Neural cell (in vitro differentiated cells): Measurements from ENCODE around the gene C1orf226.

Experiments
- EZH2 ChIP-seq: fragments of 200-600, 300-800 bp; shearing (Covaris generic), sonication (generic); IDR thresholded peaks from 2 replicates; pipeline ENCODE4 v1.6.1; 2014; ENCODE audit warnings: antibody characterized with exemption, low read length, borderline replicate concordance, mild to moderate bottlenecking; ENCODE audit not compliant: insufficient read depth, poor library complexity, severe bottlenecking
- POLR2AphosphoS5 ChIP-seq: IDR thresholded peaks from 2 replicates; pipeline ENCODE4 v1.6.1; 2012
- SMC3 ChIP-seq: fragments of 450-650 bp; conservative IDR thresholded peaks from 2 replicates; pipeline ENCODE4 v1.6.1; 2014; ENCODE audit warnings: antibody characterized with exemption, mild to moderate bottlenecking, moderate library complexity; ENCODE audit not compliant: poor library complexity
- TAF1 ChIP-seq: IDR thresholded peaks from 2 replicates; pipeline ENCODE4 v1.6.1; 2012; ENCODE audit warnings: low read depth
- TF ChIP-seq, protein P1 (sequence below): fragments of 450-650 bp; IDR thresholded peaks from 2 replicates; pipeline ENCODE4 v1.5.1; 2014; ENCODE audit warnings: antibody characterized with exemption, mild to moderate bottlenecking, moderate library complexity; ENCODE audit not compliant: poor library complexity, severe bottlenecking
- TF ChIP-seq, protein P2 (sequence below): IDR thresholded peaks from 2 replicates; pipeline ENCODE4 v1.6.1; 2012; ENCODE audit warnings: borderline replicate concordance

DNA sequence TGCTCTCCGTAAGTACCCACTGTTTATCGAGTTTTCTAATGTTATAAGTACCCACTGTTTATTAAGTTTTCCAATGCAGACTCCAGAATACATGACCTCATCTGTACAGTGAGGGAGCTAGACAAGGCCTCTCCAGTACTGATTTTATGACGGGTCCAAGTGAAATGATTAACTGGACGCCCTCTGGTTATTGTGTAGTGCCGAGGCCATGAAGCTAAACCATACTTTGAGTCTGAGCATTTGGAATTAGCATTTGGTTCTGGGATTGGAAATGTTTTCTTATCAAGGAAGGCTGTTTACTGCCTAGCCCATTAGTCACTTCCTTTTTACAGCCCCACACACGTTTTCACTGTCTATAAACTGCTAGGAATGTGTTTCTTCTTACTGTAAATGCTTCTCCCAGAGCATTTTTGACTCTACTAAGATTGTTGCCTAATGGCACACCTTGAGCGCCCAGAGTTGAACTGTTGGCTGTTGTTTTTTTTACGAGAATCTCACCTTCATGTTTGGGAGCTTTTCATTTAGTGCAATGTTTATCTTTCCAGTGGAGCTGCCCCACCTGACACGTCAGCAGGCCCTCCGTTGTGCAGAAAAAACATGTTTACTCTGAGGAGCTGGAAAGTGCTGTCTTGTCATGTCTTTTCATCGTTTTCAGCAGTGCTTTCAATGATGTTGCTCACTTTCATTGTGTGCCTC lies 31.7 kb upstream of the C1orf226 start:
- no peak for TF ChIP-seq EZH2
- TF ChIP-seq, protein P1, sequence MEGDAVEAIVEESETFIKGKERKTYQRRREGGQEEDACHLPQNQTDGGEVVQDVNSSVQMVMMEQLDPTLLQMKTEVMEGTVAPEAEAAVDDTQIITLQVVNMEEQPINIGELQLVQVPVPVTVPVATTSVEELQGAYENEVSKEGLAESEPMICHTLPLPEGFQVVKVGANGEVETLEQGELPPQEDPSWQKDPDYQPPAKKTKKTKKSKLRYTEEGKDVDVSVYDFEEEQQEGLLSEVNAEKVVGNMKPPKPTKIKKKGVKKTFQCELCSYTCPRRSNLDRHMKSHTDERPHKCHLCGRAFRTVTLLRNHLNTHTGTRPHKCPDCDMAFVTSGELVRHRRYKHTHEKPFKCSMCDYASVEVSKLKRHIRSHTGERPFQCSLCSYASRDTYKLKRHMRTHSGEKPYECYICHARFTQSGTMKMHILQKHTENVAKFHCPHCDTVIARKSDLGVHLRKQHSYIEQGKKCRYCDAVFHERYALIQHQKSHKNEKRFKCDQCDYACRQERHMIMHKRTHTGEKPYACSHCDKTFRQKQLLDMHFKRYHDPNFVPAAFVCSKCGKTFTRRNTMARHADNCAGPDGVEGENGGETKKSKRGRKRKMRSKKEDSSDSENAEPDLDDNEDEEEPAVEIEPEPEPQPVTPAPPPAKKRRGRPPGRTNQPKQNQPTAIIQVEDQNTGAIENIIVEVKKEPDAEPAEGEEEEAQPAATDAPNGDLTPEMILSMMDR = no peak
- TF ChIP-seq POLR2AphosphoS5 = no peak
- TF ChIP-seq, protein P2, sequence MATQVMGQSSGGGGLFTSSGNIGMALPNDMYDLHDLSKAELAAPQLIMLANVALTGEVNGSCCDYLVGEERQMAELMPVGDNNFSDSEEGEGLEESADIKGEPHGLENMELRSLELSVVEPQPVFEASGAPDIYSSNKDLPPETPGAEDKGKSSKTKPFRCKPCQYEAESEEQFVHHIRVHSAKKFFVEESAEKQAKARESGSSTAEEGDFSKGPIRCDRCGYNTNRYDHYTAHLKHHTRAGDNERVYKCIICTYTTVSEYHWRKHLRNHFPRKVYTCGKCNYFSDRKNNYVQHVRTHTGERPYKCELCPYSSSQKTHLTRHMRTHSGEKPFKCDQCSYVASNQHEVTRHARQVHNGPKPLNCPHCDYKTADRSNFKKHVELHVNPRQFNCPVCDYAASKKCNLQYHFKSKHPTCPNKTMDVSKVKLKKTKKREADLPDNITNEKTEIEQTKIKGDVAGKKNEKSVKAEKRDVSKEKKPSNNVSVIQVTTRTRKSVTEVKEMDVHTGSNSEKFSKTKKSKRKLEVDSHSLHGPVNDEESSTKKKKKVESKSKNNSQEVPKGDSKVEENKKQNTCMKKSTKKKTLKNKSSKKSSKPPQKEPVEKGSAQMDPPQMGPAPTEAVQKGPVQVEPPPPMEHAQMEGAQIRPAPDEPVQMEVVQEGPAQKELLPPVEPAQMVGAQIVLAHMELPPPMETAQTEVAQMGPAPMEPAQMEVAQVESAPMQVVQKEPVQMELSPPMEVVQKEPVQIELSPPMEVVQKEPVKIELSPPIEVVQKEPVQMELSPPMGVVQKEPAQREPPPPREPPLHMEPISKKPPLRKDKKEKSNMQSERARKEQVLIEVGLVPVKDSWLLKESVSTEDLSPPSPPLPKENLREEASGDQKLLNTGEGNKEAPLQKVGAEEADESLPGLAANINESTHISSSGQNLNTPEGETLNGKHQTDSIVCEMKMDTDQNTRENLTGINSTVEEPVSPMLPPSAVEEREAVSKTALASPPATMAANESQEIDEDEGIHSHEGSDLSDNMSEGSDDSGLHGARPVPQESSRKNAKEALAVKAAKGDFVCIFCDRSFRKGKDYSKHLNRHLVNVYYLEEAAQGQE = no peak
- no peak for TF ChIP-seq TAF1
- TF ChIP-seq SMC3 = no peak
